ENCODE data around the gene ARHGEF25.

The ARHGEF25 gene

GRCh38 chr12:57624441-57625220 lies 13.4 kb downstream of the ARHGEF25 start:
- no peak overlapping the region for H3K4me3 ChIP-seq (ENCODE audit: low read depth, low read length)
- TF ChIP-seq CTCF (IDR thresholded peaks at IDR 0.05; ENCODE audit: borderline replicate concordance, insufficient read depth, low read depth, low read length), result no peak

GRCh38 chr12:57625261-57626032 lies 14.2 kb downstream of the ARHGEF25 start:
- TF ChIP-seq CTCF (IDR thresholded peaks at IDR 0.05; ENCODE audit: borderline replicate concordance, insufficient read depth, low read depth, low read length), result no peak
- no peak overlapping the region for H3K4me3 ChIP-seq (ENCODE audit: low read depth, low read length)

GRCh38 chr12:57626111-57626920 lies 15.1 kb downstream of the ARHGEF25 start:
- H3K4me3 ChIP-seq (ENCODE audit: low read depth, low read length), result no peak overlapping the region
- no peak for TF ChIP-seq CTCF (IDR thresholded peaks at IDR 0.05; ENCODE audit: borderline replicate concordance, insufficient read depth, low read depth, low read length)

- no peak for TF ChIP-seq CTCF (IDR thresholded peaks at IDR 0.05; ENCODE audit: borderline replicate concordance, insufficient read depth, low read depth, low read length)
- H3K4me3 ChIP-seq (ENCODE audit: low read depth, low read length), result no peak overlapping the region
Observed at GRCh38 chr12:57626921-57627445, 15.7 kb downstream of the ARHGEF25 start.

- TF ChIP-seq CTCF (IDR thresholded peaks at IDR 0.05; ENCODE audit: borderline replicate concordance, insufficient read depth, low read depth, low read length), result peak; percentile 43; the same call in 1 of the 2 replicates
Observed at GRCh38 chr12:57627501-57628279, 16.5 kb downstream of the ARHGEF25 start.

More at GRCh38 chr12:57627501-57628279, 16.5 kb downstream of the ARHGEF25 start:
- no peak overlapping the region for H3K4me3 ChIP-seq (ENCODE audit: low read depth, low read length)

All from GM12875 (cell line).